Measurements from ENCODE around the gene PAX7. TPM values are rescaled to one million over a fixed set of nuclear protein-coding genes. Genes with fewer than 3 reads are reported as not detected.

PAX7 gene
- total RNA-seq, 1 donor from 2014 or later = not detected

- intact Hi-C loops (cut with DNase I) = no loop called here
- Histone ChIP-seq H3K9me3 (no peaks in the 10 kb centered on the region), H3K4me1 (peaks cover 0 to 4% of the 10 kb centered on the region in 2 donors), H3K4me3 (no peak overlapping the region), H3K36me3 (no peaks in the 10 kb centered on the region), H3K27ac (no peak overlapping the region), H3K27me3 (peaks cover 6% of the 10 kb centered on the region)
- TF ChIP-seq CTCF (IDR thresholded peaks at IDR 0.05) = no peak
- no peak for DNase-seq (ENCODE audit: low spot score in 2 of 2)
Observed at GRCh38 chr1:18634276-18634675, 3.6 kb downstream of the PAX7 start.

GRCh38 chr1:18635070-18635577 is 4.5 kb downstream of the PAX7 start:
- peaks cover 6% of the 10 kb centered on the region for H3K27me3 ChIP-seq

GRCh38 chr1:18635891-18636595 is 5.4 kb downstream of the PAX7 start:
- Histone ChIP-seq H3K4me1 (peaks cover 0 to under 1% of the 10 kb centered on the region in 2 donors), H3K27me3 (peaks cover 6% of the 10 kb centered on the region), H3K9me3 (no peaks in the 10 kb centered on the region), H3K27ac (no peak overlapping the region), H3K4me3 (no peak overlapping the region), H3K36me3 (no peaks in the 10 kb centered on the region)
- no peak for DNase-seq (ENCODE audit: low spot score in 2 of 2)
- intact Hi-C loops (cut with DNase I) = no loop called here
- no peak for TF ChIP-seq CTCF (IDR thresholded peaks at IDR 0.05)

More at GRCh38 chr1:18635070-18635577, 4.5 kb downstream of the PAX7 start:
- no peak overlapping the region for H3K27ac ChIP-seq
- no peak overlapping the region for H3K4me3 ChIP-seq
- no peaks in the 10 kb centered on the region for H3K9me3 ChIP-seq
- peaks cover 0 to 4% of the 10 kb centered on the region in 2 donors for H3K4me1 ChIP-seq
- no peak for DNase-seq (ENCODE audit: low spot score in 2 of 2)
- H3K36me3 ChIP-seq = no peaks in the 10 kb centered on the region
- TF ChIP-seq CTCF (IDR thresholded peaks at IDR 0.05) = no peak
- intact Hi-C loops (cut with DNase I) = no loop called here

- H3K36me3 ChIP-seq = no peaks in the 10 kb centered on the region
- peaks cover 6% of the 10 kb centered on the region for H3K27me3 ChIP-seq
- no peaks in the 10 kb centered on the region for H3K9me3 ChIP-seq
- no peak overlapping the region for H3K27ac ChIP-seq
- no peak overlapping the region for H3K4me3 ChIP-seq
- intact Hi-C loops (cut with DNase I) = no loop called here
- TF ChIP-seq CTCF (IDR thresholded peaks at IDR 0.05) = no peak
- H3K4me1 ChIP-seq = no peaks in the 10 kb centered on the region
- no peak for DNase-seq (ENCODE audit: low spot score in 2 of 2)
Observed at GRCh38 chr1:18636596-18637508, 6.2 kb downstream of the PAX7 start.

GRCh38 chr1:18637511-18637960 is 6.9 kb downstream of the PAX7 start:
- DNase-seq (ENCODE audit: low spot score in 2 of 2) = no peak
- peaks cover 6% of the 10 kb centered on the region for H3K27me3 ChIP-seq
- no peaks in the 10 kb centered on the region for H3K4me1 ChIP-seq
- no peak overlapping the region for H3K27ac ChIP-seq
- no peaks in the 10 kb centered on the region for H3K36me3 ChIP-seq
- H3K4me3 ChIP-seq = no peak overlapping the region
- TF ChIP-seq CTCF (IDR thresholded peaks at IDR 0.05) = no peak
- intact Hi-C loops (cut with DNase I) = no loop called here
- no peaks in the 10 kb centered on the region for H3K9me3 ChIP-seq

Measured in ascending aorta (tissue), 2 donors.